Measurements from ENCODE around the gene GSN. TPM values are rescaled to one million over a fixed set of nuclear protein-coding genes. Genes with fewer than 3 reads are reported as not detected.

GSN gene
- total RNA-seq, 2 donors from 2014 or later: 3.6 to 4.0 TPM

- H3K9me3 Mint-ChIP-seq: peaks cover 0 to 4% of the 10 kb centered on the region in 2 donors
- H3K36me3 Mint-ChIP-seq (ENCODE audit: insufficient read depth in 2 of 2): no peaks in the 10 kb centered on the region
- no peak overlapping the region for H3K27ac Mint-ChIP-seq
- no peak overlapping the region for H3K4me3 Mint-ChIP-seq
- peaks cover 5% of the 10 kb centered on the region for H3K27me3 Mint-ChIP-seq (ENCODE audit: low read depth)
- DNase-seq (no peak), ATAC-seq (replicated peaks in 1 of 2) (no peak)
- no peaks in the 10 kb centered on the region for H3K4me1 Mint-ChIP-seq (ENCODE audit: low read depth)
Measured at GRCh38 chr9:121253821-121254501, 14.0 kb upstream of the GSN start.

DNA sequence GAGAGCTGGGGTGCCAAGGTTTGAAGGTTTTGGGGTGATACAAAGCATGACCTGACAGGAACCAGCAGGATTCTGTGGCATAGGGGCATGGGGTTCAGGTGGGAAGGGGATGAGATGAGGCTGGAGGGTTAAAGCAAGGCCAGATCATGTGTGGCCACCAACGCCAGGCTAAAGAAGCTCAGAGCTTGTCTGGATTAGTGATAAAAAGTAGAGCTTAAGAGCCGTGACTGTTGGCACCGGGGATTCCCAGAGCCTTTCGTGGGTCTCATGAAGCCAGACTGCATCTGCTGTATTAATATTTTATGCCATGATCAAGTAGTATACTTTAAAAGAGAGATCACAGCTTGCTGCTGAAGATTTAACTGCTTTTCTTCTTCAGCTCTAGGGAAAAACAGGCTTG lies 8.5 kb upstream of the GSN start:
- Mint-ChIP-seq H3K36me3 (ENCODE audit: insufficient read depth in 2 of 2) (no peaks in the 10 kb centered on the region), H3K9me3 (no peaks in the 10 kb centered on the region), H3K4me1 (ENCODE audit: low read depth) (no peaks in the 10 kb centered on the region), H3K27me3 (ENCODE audit: low read depth) (peaks cover 5% of the 10 kb centered on the region), H3K4me3 (no peak overlapping the region), H3K27ac (no peak overlapping the region)
- DNase-seq (no peak), ATAC-seq (replicated peaks in 1 of 2) (no peak)

DNA sequence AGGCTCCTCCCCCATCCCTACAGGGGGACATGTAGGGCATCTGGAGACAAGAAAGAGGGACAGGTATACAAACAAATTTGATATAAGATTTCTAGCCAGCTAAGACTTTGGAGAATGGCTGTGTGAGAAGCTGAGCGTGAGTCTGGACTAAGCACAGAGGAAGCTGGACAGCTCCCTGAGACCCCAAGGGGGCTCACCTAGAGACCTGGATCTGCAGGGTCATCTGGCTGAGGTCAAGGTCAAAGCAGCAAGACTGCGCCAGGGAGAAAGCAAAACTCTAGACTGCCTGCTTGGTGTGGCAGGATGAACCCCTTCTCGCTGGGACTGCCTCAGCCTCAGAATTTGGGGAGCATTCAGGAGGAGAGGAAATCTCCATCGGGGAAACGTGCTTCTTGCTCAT lies 8.0 kb upstream of the GSN start:
- no peaks in the 10 kb centered on the region for H3K9me3 Mint-ChIP-seq
- no peak overlapping the region for H3K27ac Mint-ChIP-seq
- ATAC-seq (replicated peaks in 1 of 2) (no peak), DNase-seq (no peak)
- no peaks in the 10 kb centered on the region for H3K36me3 Mint-ChIP-seq (ENCODE audit: insufficient read depth in 2 of 2)
- H3K4me3 Mint-ChIP-seq: no peak overlapping the region
- H3K27me3 Mint-ChIP-seq (ENCODE audit: low read depth): peaks cover 5% of the 10 kb centered on the region
- H3K4me1 Mint-ChIP-seq (ENCODE audit: low read depth): no peaks in the 10 kb centered on the region

DNA sequence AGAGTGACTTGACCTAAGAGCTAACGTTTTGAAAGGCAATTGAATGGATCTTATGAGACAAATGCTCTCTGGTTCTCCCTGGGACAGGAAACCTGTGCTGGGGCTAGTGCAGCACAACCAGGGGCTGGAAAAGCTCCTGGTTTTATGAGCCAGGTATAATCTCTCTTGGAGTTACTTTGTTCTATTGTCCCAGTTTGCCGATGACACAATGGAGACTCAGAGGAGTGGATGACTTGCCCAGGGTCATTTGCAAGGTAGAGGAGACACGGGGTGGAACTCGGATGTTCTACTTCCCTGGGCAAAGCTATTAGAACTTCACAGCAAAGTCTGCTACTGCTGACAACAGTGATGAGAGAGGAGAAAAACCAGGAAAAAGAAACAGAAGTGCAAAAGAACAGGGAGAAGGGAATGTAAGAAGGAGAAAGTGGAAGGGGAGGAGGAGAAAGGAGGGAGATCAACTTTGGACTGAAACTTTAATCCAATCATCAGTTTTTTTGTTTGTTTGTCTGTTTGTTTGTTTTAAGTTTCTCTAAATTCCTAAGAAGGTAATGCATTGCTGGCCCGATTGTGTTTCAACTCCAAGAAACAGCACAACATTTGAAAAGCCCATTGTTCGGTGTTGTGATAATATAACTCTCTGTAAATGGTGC lies 7.4 kb upstream of the GSN start:
- H3K4me3 Mint-ChIP-seq: no peak overlapping the region
- no peaks in the 10 kb centered on the region for H3K4me1 Mint-ChIP-seq (ENCODE audit: low read depth)
- H3K36me3 Mint-ChIP-seq (ENCODE audit: insufficient read depth in 2 of 2): no peaks in the 10 kb centered on the region
- DNase-seq: no peak
- H3K9me3 Mint-ChIP-seq: no peaks in the 10 kb centered on the region
- H3K27ac Mint-ChIP-seq: no peak overlapping the region
- peaks cover 5% of the 10 kb centered on the region for H3K27me3 Mint-ChIP-seq (ENCODE audit: low read depth)
- ATAC-seq (replicated peaks in 1 of 2): no peak

DNA sequence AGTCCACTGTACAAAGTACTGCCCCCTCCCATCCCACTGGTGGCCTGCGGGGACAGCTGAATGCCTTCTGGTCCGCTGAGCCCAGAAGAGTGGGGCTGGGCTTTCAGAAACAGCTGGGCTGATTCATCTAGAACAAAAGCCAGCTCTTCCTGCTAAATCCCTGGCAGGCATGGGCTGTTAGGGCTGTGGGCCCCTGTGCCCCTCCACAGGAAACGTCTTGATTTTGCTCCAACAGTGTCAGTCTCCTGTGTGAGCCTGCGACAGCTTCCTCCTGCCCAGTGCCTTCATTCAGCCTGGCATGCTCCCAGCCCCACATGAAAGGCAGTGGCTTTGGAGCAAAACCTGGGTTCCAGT lies 6.9 kb upstream of the GSN start:
- Mint-ChIP-seq H3K36me3 (ENCODE audit: insufficient read depth in 2 of 2) (no peaks in the 10 kb centered on the region), H3K4me3 (no peak overlapping the region), H3K27ac (no peak overlapping the region), H3K27me3 (ENCODE audit: low read depth) (peaks cover 3% of the 10 kb centered on the region), H3K4me1 (ENCODE audit: low read depth) (no peaks in the 10 kb centered on the region), H3K9me3 (no peaks in the 10 kb centered on the region)
- no peak for DNase-seq
- ATAC-seq (replicated peaks in 1 of 2): no peak

DNA sequence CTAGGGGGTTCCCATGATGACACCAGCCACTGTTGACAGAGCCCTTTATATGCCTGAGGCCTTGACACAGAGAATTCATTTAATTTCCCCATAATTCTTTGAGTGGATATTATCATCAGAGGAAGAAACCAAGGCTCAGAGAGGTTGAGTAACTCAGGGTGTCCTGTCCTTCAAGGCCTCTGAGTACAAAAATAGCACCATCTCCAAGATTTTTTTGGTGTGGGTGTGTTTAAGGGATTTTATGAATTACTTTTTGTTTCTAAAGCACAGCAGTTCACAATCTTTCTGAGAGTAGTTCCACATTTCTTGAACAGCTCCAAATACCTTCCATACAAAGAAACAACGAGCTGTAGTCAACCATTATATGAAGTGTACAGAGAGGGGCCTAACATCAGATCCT lies 6.2 kb upstream of the GSN start:
- Mint-ChIP-seq H3K4me3 (no peak overlapping the region), H3K9me3 (no peaks in the 10 kb centered on the region), H3K27ac (no peak overlapping the region), H3K36me3 (ENCODE audit: insufficient read depth in 2 of 2) (no peaks in the 10 kb centered on the region), H3K4me1 (ENCODE audit: low read depth) (no peaks in the 10 kb centered on the region), H3K27me3 (ENCODE audit: low read depth) (no peaks in the 10 kb centered on the region)
- DNase-seq (no peak), ATAC-seq (replicated peaks in 1 of 2) (no peak)

- peaks cover 5% of the 10 kb centered on the region for H3K27me3 Mint-ChIP-seq (ENCODE audit: low read depth)
- no peak for DNase-seq
- H3K4me1 Mint-ChIP-seq (ENCODE audit: low read depth): peaks cover 1% of the 10 kb centered on the region
- H3K36me3 Mint-ChIP-seq (ENCODE audit: insufficient read depth in 2 of 2): no peaks in the 10 kb centered on the region
- H3K4me3 Mint-ChIP-seq: no peak overlapping the region
- ATAC-seq (replicated peaks in 1 of 2): no peak
- H3K9me3 Mint-ChIP-seq: no peaks in the 10 kb centered on the region
- H3K27ac Mint-ChIP-seq: no peak overlapping the region
Measured at GRCh38 chr9:121262423-121262822, 5.5 kb upstream of the GSN start.

GRCh38 chr9:121262953-121263352 lies 5.0 kb upstream of the GSN start:
- Mint-ChIP-seq H3K4me3 (no peak overlapping the region), H3K27ac (no peak overlapping the region), H3K9me3 (no peaks in the 10 kb centered on the region), H3K4me1 (ENCODE audit: low read depth) (peaks cover 5% of the 10 kb centered on the region), H3K36me3 (ENCODE audit: insufficient read depth in 2 of 2) (no peaks in the 10 kb centered on the region), H3K27me3 (ENCODE audit: low read depth) (peaks cover 7% of the 10 kb centered on the region)
- DNase-seq (no peak), ATAC-seq (replicated peaks in 1 of 2) (no peak)

DNA sequence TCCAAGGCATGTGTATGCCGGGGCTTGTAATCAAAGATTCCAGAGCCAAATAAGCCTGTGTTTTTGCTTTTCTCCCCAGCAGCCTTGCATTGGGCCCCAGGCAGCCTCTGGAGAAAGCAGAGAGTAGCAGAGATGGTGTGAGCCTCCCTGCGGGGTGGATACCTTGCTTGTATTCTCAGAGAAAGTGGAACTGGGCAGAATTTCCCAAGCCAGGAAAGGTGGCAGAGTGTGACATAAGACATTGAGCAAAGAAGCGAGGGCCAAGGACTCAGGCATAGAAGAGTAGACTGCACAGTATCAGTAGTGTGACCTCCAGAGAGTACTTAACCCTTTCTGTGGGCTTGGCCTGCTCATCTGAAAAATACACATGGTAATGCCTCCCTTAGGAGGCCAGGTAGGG lies 1.6 kb upstream of the GSN start:
- Mint-ChIP-seq H3K27me3 (ENCODE audit: low read depth) (peaks cover 28% of the 10 kb centered on the region), H3K27ac (no peak overlapping the region), H3K4me1 (ENCODE audit: low read depth) (peaks cover 25% of the 10 kb centered on the region), H3K36me3 (ENCODE audit: insufficient read depth in 2 of 2) (no peaks in the 10 kb centered on the region), H3K9me3 (no peaks in the 10 kb centered on the region), H3K4me3 (peak overlapping the region in 1 of 2 donors; percentile 19)
- ATAC-seq (replicated peaks in 1 of 2): no peak
- DNase-seq: no peak

DNA sequence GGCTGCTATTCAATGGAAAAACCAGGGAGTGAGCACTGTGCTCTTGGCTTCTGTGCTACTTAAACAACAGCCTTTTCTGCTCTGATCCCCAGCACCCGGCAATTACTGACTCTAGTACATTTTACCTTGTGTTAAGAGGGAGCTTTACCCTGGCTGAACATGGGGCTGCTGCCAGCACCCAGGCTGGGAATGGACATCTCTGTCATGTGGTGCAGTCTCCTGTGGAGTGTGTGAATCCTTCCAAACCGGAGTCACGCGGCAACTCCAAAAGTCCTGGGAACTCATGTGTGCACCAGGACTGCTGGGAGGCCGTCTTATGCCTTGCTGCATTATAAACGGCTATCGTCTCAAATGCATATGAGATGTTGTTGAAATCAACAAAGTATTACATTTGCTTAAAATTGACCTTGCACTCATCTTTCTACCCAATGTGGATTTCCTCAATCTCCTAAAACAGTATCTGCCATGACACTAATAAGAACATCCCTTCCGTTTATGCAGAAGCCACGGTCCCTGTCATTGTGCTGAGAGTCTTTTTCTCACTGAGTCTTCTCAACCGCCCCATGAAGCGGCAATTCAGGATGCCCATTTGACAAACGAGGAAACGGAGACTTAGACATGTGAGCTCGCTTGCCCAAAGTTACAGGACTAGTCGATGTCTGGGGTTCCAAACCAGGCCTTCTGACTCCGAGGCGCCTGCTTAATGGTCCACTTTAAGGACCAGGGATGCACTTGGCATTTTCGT lies 884 bp upstream of the GSN start:
- Mint-ChIP-seq H3K4me3 (peak overlapping the region in 1 of 2 donors; percentile 79), H3K36me3 (ENCODE audit: insufficient read depth in 2 of 2) (no peaks in the 10 kb centered on the region), H3K27me3 (ENCODE audit: low read depth) (peaks cover 28% of the 10 kb centered on the region), H3K4me1 (ENCODE audit: low read depth) (peaks cover 25% of the 10 kb centered on the region), H3K9me3 (no peaks in the 10 kb centered on the region), H3K27ac (no peak overlapping the region)
- ATAC-seq (replicated peaks in 1 of 2) (no peak), DNase-seq (no peak)

GRCh38 chr9:121268598-121268850 lies 562 bp downstream of the GSN start:
- Mint-ChIP-seq H3K27ac (no peak overlapping the region), H3K4me3 (peak overlapping the region; percentile 78 to 82), H3K27me3 (ENCODE audit: low read depth) (peaks cover 28% of the 10 kb centered on the region), H3K4me1 (ENCODE audit: low read depth) (peaks cover 25% of the 10 kb centered on the region), H3K9me3 (no peaks in the 10 kb centered on the region), H3K36me3 (ENCODE audit: insufficient read depth in 2 of 2) (no peaks in the 10 kb centered on the region)
- ATAC-seq (replicated peaks in 1 of 2) (peak in 1 of 2 donors; percentile 30), DNase-seq (no peak)

DNA sequence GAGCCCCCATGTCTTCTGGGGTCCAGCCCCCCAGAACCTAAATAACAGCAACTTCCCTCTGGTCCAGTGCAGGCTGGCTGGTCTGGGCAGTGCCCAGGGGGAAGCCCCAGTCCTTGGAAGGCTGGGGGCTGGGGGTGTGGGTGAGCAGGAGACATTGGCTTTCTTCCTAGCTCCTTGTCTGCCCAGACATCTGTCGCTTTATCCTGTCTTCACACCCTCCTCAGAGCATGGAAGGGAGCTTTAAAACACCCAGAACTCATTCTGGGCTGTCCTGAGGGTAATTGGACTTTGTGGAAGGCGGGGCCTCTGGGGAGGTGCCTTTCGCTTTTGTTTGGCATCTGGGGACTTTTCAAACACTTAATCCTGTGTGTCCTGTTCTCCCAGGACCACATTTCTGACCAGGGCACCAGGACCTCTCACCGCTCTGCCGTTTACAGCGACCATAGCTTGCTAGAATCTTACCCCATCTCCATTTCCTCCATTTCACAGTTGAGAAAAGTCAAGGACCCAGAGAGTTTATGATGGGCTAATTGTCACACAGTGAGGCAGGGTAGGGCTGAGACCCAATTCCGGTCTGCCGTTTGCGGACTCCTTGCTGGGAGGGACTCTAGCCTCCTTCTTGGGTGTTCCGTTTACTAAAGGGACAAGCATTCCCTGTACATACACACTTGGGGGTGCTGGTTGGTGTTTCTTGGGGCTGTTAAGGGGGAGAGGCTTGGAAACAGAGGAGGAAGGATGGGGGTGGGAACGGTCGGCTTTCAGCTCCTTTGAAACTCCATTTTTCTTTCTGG lies 1.1 kb downstream of the GSN start:
- H3K4me3 Mint-ChIP-seq: peak overlapping the region; percentile 78 to 82
- H3K36me3 Mint-ChIP-seq (ENCODE audit: insufficient read depth in 2 of 2): no peaks in the 10 kb centered on the region
- H3K4me1 Mint-ChIP-seq (ENCODE audit: low read depth): peaks cover 25% of the 10 kb centered on the region
- H3K27me3 Mint-ChIP-seq (ENCODE audit: low read depth): peaks cover 28% of the 10 kb centered on the region
- no peak overlapping the region for H3K27ac Mint-ChIP-seq
- DNase-seq (no peak), ATAC-seq (replicated peaks in 1 of 2) (no peak)
- H3K9me3 Mint-ChIP-seq: no peaks in the 10 kb centered on the region

GRCh38 chr9:121269642-121270254 lies 1.8 kb downstream of the GSN start:
- Mint-ChIP-seq H3K9me3 (no peaks in the 10 kb centered on the region), H3K27ac (no peak overlapping the region), H3K27me3 (ENCODE audit: low read depth) (peaks cover 28% of the 10 kb centered on the region)

More at GRCh38 chr9:121269642-121270254, 1.8 kb downstream of the GSN start:
- H3K4me1 Mint-ChIP-seq (ENCODE audit: low read depth): peaks cover 25% of the 10 kb centered on the region
- ATAC-seq (replicated peaks in 1 of 2): no peak
- no peak for DNase-seq
- no peaks in the 10 kb centered on the region for H3K36me3 Mint-ChIP-seq (ENCODE audit: insufficient read depth in 2 of 2)
- no peak overlapping the region for H3K4me3 Mint-ChIP-seq
